Natural killer cell (primary cell): Measurements from ENCODE around the gene KIAA2012. TPM values are rescaled to one million over a fixed set of nuclear protein-coding genes. Genes with fewer than 3 reads are reported as not detected.
A peak's percentile ranks its signal among the peaks of the same experiment; 100 is the strongest.

Experiments
- ATAC-seq, 3 donors: fragments of 150-1000 bp in 2 of 3; fragments of 200-7000 bp in 1 of 3; cut with Tn5 transposase; 1 replicate in 1 of 3; 2 replicates in 2 of 3; pipeline ENCODE4 v1.10.0; 2021; ENCODE audit warnings: mild to moderate bottlenecking in 2 of 3, moderate library complexity in 2 of 3
- DNase-seq, 2 donors: peaks; one replicate each; pipeline versions ENCODE4 v3.0.0 to v3.0.0-alpha.2; 2013 to 2021; ENCODE audit warnings: mixed read lengths in 1 of 2
- H3K27ac ChIP-seq: one replicate; pipeline ENCODE4 v1.5.1; 2013; ENCODE audit warnings: mild to moderate bottlenecking, low read length
- H3K27me3 ChIP-seq: one replicate; pipeline ENCODE4 v1.6.1; 2013; ENCODE audit warnings: low read length; ENCODE audit not compliant: control insufficient read depth, insufficient read depth
- H3K36me3 ChIP-seq: one replicate; pipeline ENCODE4 v1.6.1; 2013; ENCODE audit warnings: low read length; ENCODE audit not compliant: control insufficient read depth, insufficient read depth
- H3K4me1 ChIP-seq: one replicate; pipeline ENCODE4 v1.6.1; 2013; ENCODE audit warnings: low read length; ENCODE audit not compliant: control insufficient read depth, insufficient read depth
- H3K4me3 ChIP-seq: one replicate; pipeline ENCODE4 v1.5.1; 2013; ENCODE audit warnings: low read length
- H3K9me3 ChIP-seq: one replicate; pipeline ENCODE4 v1.6.1; 2013; ENCODE audit warnings: low read length; ENCODE audit not compliant: control insufficient read depth, insufficient read depth
- H3K27ac Mint-ChIP-seq, 2 donors: one replicate each; pipeline ENCODE4 v1.8.0; 2022; ENCODE audit warnings: mild to moderate bottlenecking in 2 of 2, mixed read lengths in 2 of 2, moderate library complexity in 1 of 2
- H3K27me3 Mint-ChIP-seq, 2 donors: one replicate each; pipeline ENCODE4 v1.8.0; 2022; ENCODE audit warnings: low read depth in 2 of 2, mixed read lengths in 2 of 2
- H3K36me3 Mint-ChIP-seq: one replicate; pipeline ENCODE4 v1.8.0; 2022; ENCODE audit warnings: mixed read lengths
- H3K4me1 Mint-ChIP-seq, 2 donors: one replicate each; pipeline ENCODE4 v1.8.0; 2022; ENCODE audit warnings: mixed read lengths in 2 of 2
- H3K4me3 Mint-ChIP-seq: one replicate; pipeline ENCODE4 v1.8.0; 2022; ENCODE audit warnings: mild to moderate bottlenecking, moderate library complexity, mixed read lengths
- H3K9me3 Mint-ChIP-seq, 2 donors: one replicate each; pipeline ENCODE4 v1.8.0; 2022; ENCODE audit warnings: mixed read lengths in 2 of 2
- WGBS: methylation state at CpG from one replicate; pipeline ENCODE4 v1.1.7; 2013; ENCODE audit warnings: missing lambda C conversion rate; ENCODE audit not compliant: insufficient coverage; 5-methylcytosine and 5-hydroxymethylcytosine counted together
- intact Hi-C: fragments of 100-400 bp; cut with micrococcal nuclease; formaldehyde crosslinking; loops from one replicate; pipeline ENCODE4 v1.14.2; 2022
- total RNA-seq, 4 donors: library from RNA; stranded (reverse); fragments of 120-200 nt in 1 of 4; gene quantifications; one replicate each; pipeline versions ENCODE4 v1.2.3 to v1.2.4, GENCODE V29; 2013 to 2022
- TF ChIP-seq, protein P1 (sequence below): fragments of 200-600 bp; IDR thresholded peaks from one replicate; pipeline ENCODE4 v1.8.0; 2022; ENCODE audit warnings: antibody characterized with exemption

KIAA2012 gene
- total RNA-seq, 3 donors from 2014 or later (not counting 1 experiment from before 2014, with no cell fraction given), result not detected

GRCh38 chr2:202026507-202026906 lies 46.5 kb upstream of the KIAA2012 start:
- no peak overlapping the region for H3K27ac ChIP-seq
- no peaks in the 10 kb centered on the region for H3K9me3 ChIP-seq
- WGBS, result 86% methylated on average over 5 of the region's 5 CpGs
- Mint-ChIP-seq H3K36me3 (no peaks in the 10 kb centered on the region), H3K4me1 (peaks cover 0 to 1% of the 10 kb centered on the region in 2 donors), H3K9me3 (no peaks in the 10 kb centered on the region), H3K27me3 (peaks cover 19 to 22% of the 10 kb centered on the region in 2 donors), H3K27ac (no peak overlapping the region), H3K4me3 (no peak overlapping the region)
- H3K4me1 ChIP-seq, result no peaks in the 10 kb centered on the region
- TF ChIP-seq, protein P1, sequence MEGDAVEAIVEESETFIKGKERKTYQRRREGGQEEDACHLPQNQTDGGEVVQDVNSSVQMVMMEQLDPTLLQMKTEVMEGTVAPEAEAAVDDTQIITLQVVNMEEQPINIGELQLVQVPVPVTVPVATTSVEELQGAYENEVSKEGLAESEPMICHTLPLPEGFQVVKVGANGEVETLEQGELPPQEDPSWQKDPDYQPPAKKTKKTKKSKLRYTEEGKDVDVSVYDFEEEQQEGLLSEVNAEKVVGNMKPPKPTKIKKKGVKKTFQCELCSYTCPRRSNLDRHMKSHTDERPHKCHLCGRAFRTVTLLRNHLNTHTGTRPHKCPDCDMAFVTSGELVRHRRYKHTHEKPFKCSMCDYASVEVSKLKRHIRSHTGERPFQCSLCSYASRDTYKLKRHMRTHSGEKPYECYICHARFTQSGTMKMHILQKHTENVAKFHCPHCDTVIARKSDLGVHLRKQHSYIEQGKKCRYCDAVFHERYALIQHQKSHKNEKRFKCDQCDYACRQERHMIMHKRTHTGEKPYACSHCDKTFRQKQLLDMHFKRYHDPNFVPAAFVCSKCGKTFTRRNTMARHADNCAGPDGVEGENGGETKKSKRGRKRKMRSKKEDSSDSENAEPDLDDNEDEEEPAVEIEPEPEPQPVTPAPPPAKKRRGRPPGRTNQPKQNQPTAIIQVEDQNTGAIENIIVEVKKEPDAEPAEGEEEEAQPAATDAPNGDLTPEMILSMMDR, result no peak
- no peak for ATAC-seq
- no peak for DNase-seq
- intact Hi-C loops, result no loop called here
- H3K27me3 ChIP-seq, result no peaks in the 10 kb centered on the region
- no peaks in the 10 kb centered on the region for H3K36me3 ChIP-seq
- H3K4me3 ChIP-seq, result no peak overlapping the region

GRCh38 chr2:202030691-202031090 lies 42.4 kb upstream of the KIAA2012 start:
- H3K4me1 Mint-ChIP-seq, result peaks cover 14 to 15% of the 10 kb centered on the region in 2 donors
- H3K4me3 Mint-ChIP-seq, result no peak overlapping the region
- ATAC-seq, result no peak
- H3K27me3 Mint-ChIP-seq, result peaks cover 17 to 25% of the 10 kb centered on the region in 2 donors
- H3K36me3 Mint-ChIP-seq, result no peaks in the 10 kb centered on the region
- H3K4me3 ChIP-seq, result no peak overlapping the region
- peaks cover 10% of the 10 kb centered on the region for H3K27me3 ChIP-seq
- H3K27ac ChIP-seq, result no peak overlapping the region
- H3K4me1 ChIP-seq, result peaks cover 25% of the 10 kb centered on the region
- WGBS, result 97% methylated on average over 4 of the region's 4 CpGs
- H3K27ac Mint-ChIP-seq, result no peak overlapping the region
- TF ChIP-seq, protein P1, result no peak
- H3K36me3 ChIP-seq, result no peaks in the 10 kb centered on the region
- no peaks in the 10 kb centered on the region for H3K9me3 Mint-ChIP-seq
- intact Hi-C loops, result loop anchor here (5.0 kb wide), 1 partner anchor 1318 kb away; no protein-coding TSS in a partner anchor
- H3K9me3 ChIP-seq, result no peaks in the 10 kb centered on the region
- no peak for DNase-seq

GRCh38 chr2:202031246-202031951 lies 41.7 kb upstream of the KIAA2012 start:
- Mint-ChIP-seq H3K4me1 (peaks cover 14 to 15% of the 10 kb centered on the region in 2 donors), H3K9me3 (no peaks in the 10 kb centered on the region)

More at GRCh38 chr2:202031246-202031951, 41.7 kb upstream of the KIAA2012 start:
- intact Hi-C loops, result loop anchor here (5.0 kb wide), 1 partner anchor 1319 kb away; no protein-coding TSS in a partner anchor
- ATAC-seq, result no peak
- Histone ChIP-seq H3K27me3 (peaks cover 16% of the 10 kb centered on the region), H3K4me3 (no peak overlapping the region), H3K27ac (no peak overlapping the region), H3K4me1 (peaks cover 27% of the 10 kb centered on the region), H3K36me3 (no peaks in the 10 kb centered on the region), H3K9me3 (no peaks in the 10 kb centered on the region)
- TF ChIP-seq, protein P1, result no peak
- no CpG with 5 or more reads among the region's 4 CpGs for WGBS
- Mint-ChIP-seq H3K27ac (no peak overlapping the region), H3K27me3 (peaks cover 13 to 25% of the 10 kb centered on the region in 2 donors), H3K36me3 (no peaks in the 10 kb centered on the region), H3K4me3 (peak overlapping the region; percentile 92)
- DNase-seq, result no peak
